ENCODE measurements around the gene BMPR1A.
"Not testable (repeated sequence)": the region's sequence is repeated elsewhere in the genome, so short reads cannot be mapped to it uniquely, and the experiment has no call there.

Gene BMPR1A

GRCh38 chr10:86853582-86853981, 97.2 kb downstream of the BMPR1A start:
- not testable (repeated sequence) for DNase-seq

- DNase-seq, result no peak
These were observed 99.1 kb downstream of the BMPR1A start for GRCh38 chr10:86855513-86855912.

GRCh38 chr10:86856156-86856555, 99.7 kb downstream of the BMPR1A start:
- no peak for DNase-seq

- no peak for DNase-seq
These were observed 100.8 kb downstream of the BMPR1A start for GRCh38 chr10:86857128-86857721.

GRCh38 chr10:86858011-86858410, 101.6 kb downstream of the BMPR1A start:
- no peak for DNase-seq

GRCh38 chr10:86861351-86861750, 104.9 kb downstream of the BMPR1A start:
- no peak for DNase-seq

- DNase-seq, result no peak
These were observed 106.0 kb downstream of the BMPR1A start for GRCh38 chr10:86862373-86862772.

GRCh38 chr10:86862786-86863483, 106.5 kb downstream of the BMPR1A start:
- DNase-seq, result no peak

- no peak for DNase-seq
These were observed 107.0 kb downstream of the BMPR1A start for GRCh38 chr10:86863484-86863842.

GRCh38 chr10:86865011-86865811, 108.8 kb downstream of the BMPR1A start:
- DNase-seq, result not testable (repeated sequence)

- DNase-seq, result no peak
These were observed 110.7 kb downstream of the BMPR1A start for GRCh38 chr10:86867149-86867548.

GRCh38 chr10:86868353-86868752, 111.9 kb downstream of the BMPR1A start:
- no peak for DNase-seq

GRCh38 chr10:86870679-86871078, 114.3 kb downstream of the BMPR1A start:
- no peak for DNase-seq

- no peak for DNase-seq
These were observed 115.3 kb downstream of the BMPR1A start for GRCh38 chr10:86871563-86872183.

GRCh38 chr10:86872757-86873156, 116.3 kb downstream of the BMPR1A start:
- no peak for DNase-seq

GRCh38 chr10:86876748-86877147, 120.3 kb downstream of the BMPR1A start:
- no peak for DNase-seq

- DNase-seq, result no peak
These were observed 122.7 kb downstream of the BMPR1A start for GRCh38 chr10:86878983-86879713.

GRCh38 chr10:86880971-86881370, 124.6 kb downstream of the BMPR1A start:
- no peak for DNase-seq

GRCh38 chr10:86888585-86889381, 132.4 kb downstream of the BMPR1A start:
- no peak for DNase-seq

- no peak for DNase-seq
These were observed 133.6 kb downstream of the BMPR1A start for GRCh38 chr10:86889997-86890396.

GRCh38 chr10:86898511-86898910, 142.1 kb downstream of the BMPR1A start:
- no peak for DNase-seq

GRCh38 chr10:86899132-86899531, 142.7 kb downstream of the BMPR1A start:
- no peak for DNase-seq
